ENCODE measurements around the gene SLC7A1.

The SLC7A1 gene

GRCh38 chr13:29621051-29621800 is 25.7 kb upstream of the SLC7A1 start:
- Histone ChIP-seq H3K4ac (ENCODE audit: low read depth, low read length) (no peak overlapping the region), H4K5ac (ENCODE audit: low read length) (no peak overlapping the region), H3K27ac (ENCODE audit: low read depth, low read length) (no peak overlapping the region), H3K4me3 (ENCODE audit: low read length) (no peak overlapping the region), H3K79me2 (ENCODE audit: control insufficient read depth, insufficient read depth, low read length) (no peaks in the 10 kb centered on the region), H3K9ac (ENCODE audit: low read length) (no peak overlapping the region), H3K4me1 (ENCODE audit: control insufficient read depth, low read depth, low read length) (no peaks in the 10 kb centered on the region), H2BK5ac (ENCODE audit: low read length) (no peak overlapping the region), H3K56ac (ENCODE audit: low read length) (no peak overlapping the region), H3K36me3 (ENCODE audit: control insufficient read depth, insufficient read depth, low read length) (no peaks in the 10 kb centered on the region), H4K8ac (ENCODE audit: low read depth, low read length) (no peak overlapping the region), H2BK120ac (ENCODE audit: low read depth, low read length) (no peak overlapping the region), H3K18ac (ENCODE audit: low read length) (no peak overlapping the region), H2BK15ac (replicated peaks; ENCODE audit: low read depth) (no peak overlapping the region), H3K4me2 (ENCODE audit: low read length) (no peak overlapping the region), H3K79me1 (ENCODE audit: low read length) (no peaks in the 10 kb centered on the region), H3K27me3 (ENCODE audit: insufficient read depth, low read length, poor library complexity) (no peaks in the 10 kb centered on the region), H2AK5ac (ENCODE audit: low read length) (no peak overlapping the region), H3K23ac (ENCODE audit: low read length) (no peak overlapping the region)
- no CpG with 5 or more reads among the region's 4 CpGs for WGBS (ENCODE audit: extremely low coverage, insufficient coverage, low lambda C conversion rate)
- no peak for DNase-seq

- H2AK5ac ChIP-seq (ENCODE audit: low read length), result no peak overlapping the region
- H3K36me3 ChIP-seq (ENCODE audit: control insufficient read depth, insufficient read depth, low read length), result no peaks in the 10 kb centered on the region
- H4K8ac ChIP-seq (ENCODE audit: low read depth, low read length), result no peak overlapping the region
- H3K4ac ChIP-seq (ENCODE audit: low read depth, low read length), result no peak overlapping the region
- H3K9ac ChIP-seq (ENCODE audit: low read length), result no peak overlapping the region
- no peak overlapping the region for H3K4me3 ChIP-seq (ENCODE audit: low read length)
- H3K4me1 ChIP-seq (ENCODE audit: control insufficient read depth, low read depth, low read length), result no peaks in the 10 kb centered on the region
- no peak overlapping the region for H4K5ac ChIP-seq (ENCODE audit: low read length)
- H3K79me2 ChIP-seq (ENCODE audit: control insufficient read depth, insufficient read depth, low read length), result no peaks in the 10 kb centered on the region
- no peak overlapping the region for H3K23ac ChIP-seq (ENCODE audit: low read length)
- H3K27me3 ChIP-seq (ENCODE audit: insufficient read depth, low read length, poor library complexity), result no peaks in the 10 kb centered on the region
- H2BK120ac ChIP-seq (ENCODE audit: low read depth, low read length), result no peak overlapping the region
- H3K4me2 ChIP-seq (ENCODE audit: low read length), result no peak overlapping the region
- no peak overlapping the region for H3K18ac ChIP-seq (ENCODE audit: low read length)
- no peak for DNase-seq
- no peak overlapping the region for H2BK5ac ChIP-seq (ENCODE audit: low read length)
- H3K56ac ChIP-seq (ENCODE audit: low read length), result no peak overlapping the region
- H2BK15ac ChIP-seq (replicated peaks; ENCODE audit: low read depth), result no peak overlapping the region
- H3K27ac ChIP-seq (ENCODE audit: low read depth, low read length), result no peak overlapping the region
- no peaks in the 10 kb centered on the region for H3K79me1 ChIP-seq (ENCODE audit: low read length)
These were observed 24.5 kb upstream of the SLC7A1 start for GRCh38 chr13:29619995-29620394.

- Histone ChIP-seq H3K27ac (ENCODE audit: low read depth, low read length) (no peak overlapping the region), H3K18ac (ENCODE audit: low read length) (no peak overlapping the region), H2AK5ac (ENCODE audit: low read length) (no peak overlapping the region), H2BK5ac (ENCODE audit: low read length) (no peak overlapping the region), H3K4me2 (ENCODE audit: low read length) (no peak overlapping the region), H4K5ac (ENCODE audit: low read length) (no peak overlapping the region), H3K79me2 (ENCODE audit: control insufficient read depth, insufficient read depth, low read length) (no peaks in the 10 kb centered on the region), H3K4me3 (ENCODE audit: low read length) (no peak overlapping the region), H2BK15ac (replicated peaks; ENCODE audit: low read depth) (no peak overlapping the region), H4K8ac (ENCODE audit: low read depth, low read length) (no peak overlapping the region), H3K36me3 (ENCODE audit: control insufficient read depth, insufficient read depth, low read length) (no peaks in the 10 kb centered on the region), H2BK120ac (ENCODE audit: low read depth, low read length) (no peak overlapping the region), H3K56ac (ENCODE audit: low read length) (no peak overlapping the region), H3K9ac (ENCODE audit: low read length) (no peak overlapping the region), H3K79me1 (ENCODE audit: low read length) (no peaks in the 10 kb centered on the region), H3K4me1 (ENCODE audit: control insufficient read depth, low read depth, low read length) (no peaks in the 10 kb centered on the region), H3K4ac (ENCODE audit: low read depth, low read length) (no peak overlapping the region), H3K23ac (ENCODE audit: low read length) (no peak overlapping the region), H3K27me3 (ENCODE audit: insufficient read depth, low read length, poor library complexity) (no peaks in the 10 kb centered on the region)
- DNase-seq, result no peak
- WGBS (ENCODE audit: extremely low coverage, insufficient coverage, low lambda C conversion rate), result no CpG with 5 or more reads among the region's 3 CpGs
These were observed 17.6 kb upstream of the SLC7A1 start for GRCh38 chr13:29613101-29613500.

- Histone ChIP-seq H3K79me2 (ENCODE audit: control insufficient read depth, insufficient read depth, low read length) (no peaks in the 10 kb centered on the region), H3K4me1 (ENCODE audit: control insufficient read depth, low read depth, low read length) (no peaks in the 10 kb centered on the region), H2AK5ac (ENCODE audit: low read length) (no peak overlapping the region), H3K23ac (ENCODE audit: low read length) (no peak overlapping the region), H2BK5ac (ENCODE audit: low read length) (no peak overlapping the region), H3K27ac (ENCODE audit: low read depth, low read length) (no peak overlapping the region), H3K4ac (ENCODE audit: low read depth, low read length) (no peak overlapping the region), H3K18ac (ENCODE audit: low read length) (no peak overlapping the region), H4K8ac (ENCODE audit: low read depth, low read length) (no peak overlapping the region), H4K5ac (ENCODE audit: low read length) (no peak overlapping the region), H3K9ac (ENCODE audit: low read length) (no peak overlapping the region), H3K36me3 (ENCODE audit: control insufficient read depth, insufficient read depth, low read length) (no peaks in the 10 kb centered on the region), H3K4me3 (ENCODE audit: low read length) (no peak overlapping the region), H2BK15ac (replicated peaks; ENCODE audit: low read depth) (no peak overlapping the region), H3K4me2 (ENCODE audit: low read length) (no peak overlapping the region), H3K79me1 (ENCODE audit: low read length) (no peaks in the 10 kb centered on the region), H3K56ac (ENCODE audit: low read length) (no peak overlapping the region), H3K27me3 (ENCODE audit: insufficient read depth, low read length, poor library complexity) (no peaks in the 10 kb centered on the region), H2BK120ac (ENCODE audit: low read depth, low read length) (no peak overlapping the region)
- DNase-seq, result no peak
- WGBS (ENCODE audit: extremely low coverage, insufficient coverage, low lambda C conversion rate), result no CpG with 5 or more reads among the region's 1 CpG
These were observed 12.0 kb upstream of the SLC7A1 start for GRCh38 chr13:29607465-29607864.

- Histone ChIP-seq H3K9ac (ENCODE audit: low read length) (no peak overlapping the region), H3K27me3 (ENCODE audit: insufficient read depth, low read length, poor library complexity) (no peaks in the 10 kb centered on the region), H3K4me2 (ENCODE audit: low read length) (no peak overlapping the region), H3K36me3 (ENCODE audit: control insufficient read depth, insufficient read depth, low read length) (no peaks in the 10 kb centered on the region), H3K79me2 (ENCODE audit: control insufficient read depth, insufficient read depth, low read length) (no peaks in the 10 kb centered on the region), H3K79me1 (ENCODE audit: low read length) (no peaks in the 10 kb centered on the region), H3K23ac (ENCODE audit: low read length) (no peak overlapping the region), H3K18ac (ENCODE audit: low read length) (no peak overlapping the region), H4K5ac (ENCODE audit: low read length) (no peak overlapping the region), H3K4ac (ENCODE audit: low read depth, low read length) (no peak overlapping the region), H4K8ac (ENCODE audit: low read depth, low read length) (no peak overlapping the region), H2BK5ac (ENCODE audit: low read length) (no peak overlapping the region), H3K56ac (ENCODE audit: low read length) (no peak overlapping the region), H3K27ac (ENCODE audit: low read depth, low read length) (no peak overlapping the region), H3K4me1 (ENCODE audit: control insufficient read depth, low read depth, low read length) (no peaks in the 10 kb centered on the region), H2BK120ac (ENCODE audit: low read depth, low read length) (no peak overlapping the region), H2AK5ac (ENCODE audit: low read length) (no peak overlapping the region), H3K4me3 (ENCODE audit: low read length) (no peak overlapping the region), H2BK15ac (replicated peaks; ENCODE audit: low read depth) (no peak overlapping the region)
- no CpG with 5 or more reads among the region's 8 CpGs for WGBS (ENCODE audit: extremely low coverage, insufficient coverage, low lambda C conversion rate)
- DNase-seq, result peak; percentile 23
These were observed 10.5 kb upstream of the SLC7A1 start for GRCh38 chr13:29605860-29606526.

GRCh38 chr13:29598321-29598720 is 2.8 kb upstream of the SLC7A1 start:
- no peaks in the 10 kb centered on the region for H3K79me1 ChIP-seq (ENCODE audit: low read length)
- H4K8ac ChIP-seq (ENCODE audit: low read depth, low read length), result no peak overlapping the region
- no peak overlapping the region for H4K5ac ChIP-seq (ENCODE audit: low read length)
- H3K4me3 ChIP-seq (ENCODE audit: low read length), result no peak overlapping the region
- no peak overlapping the region for H3K27ac ChIP-seq (ENCODE audit: low read depth, low read length)
- H3K36me3 ChIP-seq (ENCODE audit: control insufficient read depth, insufficient read depth, low read length), result no peaks in the 10 kb centered on the region
- no peak overlapping the region for H3K4ac ChIP-seq (ENCODE audit: low read depth, low read length)
- H2AK5ac ChIP-seq (ENCODE audit: low read length), result no peak overlapping the region
- DNase-seq, result no peak
- H3K9ac ChIP-seq (ENCODE audit: low read length), result no peak overlapping the region
- no peak overlapping the region for H3K18ac ChIP-seq (ENCODE audit: low read length)
- no peak overlapping the region for H3K23ac ChIP-seq (ENCODE audit: low read length)
- no peaks in the 10 kb centered on the region for H3K27me3 ChIP-seq (ENCODE audit: insufficient read depth, low read length, poor library complexity)
- WGBS (ENCODE audit: extremely low coverage, insufficient coverage, low lambda C conversion rate), result no CpG with 5 or more reads among the region's 2 CpGs
- peaks cover 17% of the 10 kb centered on the region for H3K79me2 ChIP-seq (ENCODE audit: control insufficient read depth, insufficient read depth, low read length)
- H3K56ac ChIP-seq (ENCODE audit: low read length), result no peak overlapping the region
- H2BK15ac ChIP-seq (replicated peaks; ENCODE audit: low read depth), result no peak overlapping the region
- no peak overlapping the region for H2BK120ac ChIP-seq (ENCODE audit: low read depth, low read length)
- H3K4me2 ChIP-seq (ENCODE audit: low read length), result no peak overlapping the region
- no peaks in the 10 kb centered on the region for H3K4me1 ChIP-seq (ENCODE audit: control insufficient read depth, low read depth, low read length)
- no peak overlapping the region for H2BK5ac ChIP-seq (ENCODE audit: low read length)
